Activated CD8-positive, alpha-beta memory T cell treated with anti-CD3 and anti-CD28 coated beads, Interleukin-2, amount 10 ng/mL, durations not matched to agents 7 days and 5 days (primary cell): ENCODE measurements around the gene SGMS1. TPM values are rescaled to one million over a fixed set of nuclear protein-coding genes. Genes with fewer than 3 reads are reported as not detected.
A peak's percentile ranks its signal among the peaks of the same experiment; 100 is the strongest.

ENCODE experiments used
- ATAC-seq: fragments of 150-1000 bp; cut with Tn5 transposase; one replicate; pipeline ENCODE4 v1.10.0; 2021; ENCODE audit warnings: moderate library complexity
- CTCF ChIA-PET: fragments of 350-600 bp; sonication (Branson Sonifier 250); formaldehyde crosslinking; loops from one replicate; lab custom pipeline; 2021; ENCODE audit warnings: antibody characterized with exemption; lab: Charles Lee
- DNase-seq: peaks from one replicate; pipeline ENCODE4 v3.0.0-alpha.2; 2020
- H3K27ac Mint-ChIP-seq: one replicate; pipeline ENCODE4 v1.8.0; 2021; ENCODE audit warnings: mild to moderate bottlenecking, mixed read lengths
- H3K27me3 Mint-ChIP-seq: one replicate; pipeline ENCODE4 v1.8.0; 2021; ENCODE audit warnings: mixed read lengths
- H3K36me3 Mint-ChIP-seq: one replicate; pipeline ENCODE4 v1.8.0; 2021; ENCODE audit warnings: mild to moderate bottlenecking, mixed read lengths
- H3K4me1 Mint-ChIP-seq: one replicate; pipeline ENCODE4 v1.8.0; 2021; ENCODE audit warnings: mixed read lengths
- H3K4me3 Mint-ChIP-seq: one replicate; pipeline ENCODE4 v1.8.0; 2021; ENCODE audit warnings: mild to moderate bottlenecking, moderate library complexity, mixed read lengths
- H3K9me3 Mint-ChIP-seq: one replicate; pipeline ENCODE4 v1.8.0; 2022; ENCODE audit warnings: low read depth, mixed read lengths
- total RNA-seq, 2 experiments: library from RNA; stranded (reverse); gene quantifications; one replicate each; pipeline ENCODE4 v1.2.3, GENCODE V29; 2021

The SGMS1 gene
- total RNA-seq, 2 experiments from 2014 or later = 37.0 to 38.4 TPM

- no peaks in the 10 kb centered on the region for H3K9me3 Mint-ChIP-seq
- H3K36me3 Mint-ChIP-seq = peaks cover 17% of the 10 kb centered on the region
- H3K27ac Mint-ChIP-seq = peak overlapping the region; percentile 96
- H3K27me3 Mint-ChIP-seq = no peaks in the 10 kb centered on the region
- peak overlapping the region; percentile 75 for H3K4me3 Mint-ChIP-seq
- CTCF ChIA-PET = interaction anchor here (0.7 to 2.1 kb wide), 11 partner anchors 10 to 239 kb away, joined by 3 to 6 read pairs (median 4); partner anchors contain the start of gene SGMS1
- DNase-seq (peak; percentile 56), ATAC-seq (peak; percentile 60)
- peaks cover 62% of the 10 kb centered on the region for H3K4me1 Mint-ChIP-seq
Measured at GRCh38 chr10:50397312-50398140, 226.2 kb downstream of the SGMS1 start.

- H3K9me3 Mint-ChIP-seq = no peaks in the 10 kb centered on the region
- H3K27me3 Mint-ChIP-seq = no peaks in the 10 kb centered on the region
- DNase-seq (peak; percentile 74), ATAC-seq (peak; percentile 87)
- peak overlapping the region; percentile 96 for H3K27ac Mint-ChIP-seq
- peaks cover 62% of the 10 kb centered on the region for H3K4me1 Mint-ChIP-seq
- CTCF ChIA-PET = interaction anchor here (0.7 to 2.1 kb wide), 9 partner anchors 11 to 240 kb away, joined by 3 to 6 read pairs (median 4); partner anchors contain the start of gene SGMS1
- peaks cover 16% of the 10 kb centered on the region for H3K36me3 Mint-ChIP-seq
- peak overlapping the region; percentile 75 for H3K4me3 Mint-ChIP-seq
Measured at GRCh38 chr10:50396491-50397311, 227.1 kb downstream of the SGMS1 start.

GRCh38 chr10:50395851-50396250 lies 227.9 kb downstream of the SGMS1 start:
- Mint-ChIP-seq H3K36me3 (peaks cover 17% of the 10 kb centered on the region), H3K9me3 (no peaks in the 10 kb centered on the region), H3K4me1 (peaks cover 56% of the 10 kb centered on the region), H3K27ac (peak overlapping the region; percentile 96), H3K27me3 (no peaks in the 10 kb centered on the region), H3K4me3 (no peak overlapping the region)
- DNase-seq = no peak
- no peak for ATAC-seq
- CTCF ChIA-PET = interaction anchor here (0.6 to 1.5 kb wide), 5 partner anchors 12 to 217 kb away, joined by 3 to 5 read pairs (median 4); no protein-coding TSS in a partner anchor

- Mint-ChIP-seq H3K4me1 (peaks cover 51% of the 10 kb centered on the region), H3K36me3 (peaks cover 20% of the 10 kb centered on the region), H3K9me3 (no peaks in the 10 kb centered on the region), H3K4me3 (no peak overlapping the region), H3K27me3 (no peaks in the 10 kb centered on the region), H3K27ac (no peak overlapping the region)
- DNase-seq (no peak), ATAC-seq (no peak)
- CTCF ChIA-PET = interaction anchor here (0.6 to 1.4 kb wide), 2 partner anchors 84 to 217 kb away, joined by 3 read pairs; no protein-coding TSS in a partner anchor
Measured at GRCh38 chr10:50395271-50395670, 228.5 kb downstream of the SGMS1 start.

- H3K4me1 Mint-ChIP-seq = peaks cover 47% of the 10 kb centered on the region
- peaks cover 20% of the 10 kb centered on the region for H3K36me3 Mint-ChIP-seq
- DNase-seq = no peak
- H3K27me3 Mint-ChIP-seq = no peaks in the 10 kb centered on the region
- no peak overlapping the region for H3K27ac Mint-ChIP-seq
- ATAC-seq = no peak
- no peaks in the 10 kb centered on the region for H3K9me3 Mint-ChIP-seq
- CTCF ChIA-PET = interaction anchor here (1.4 kb wide), 1 partner anchor 84 kb away, joined by 3 read pairs; no protein-coding TSS in a partner anchor
- H3K4me3 Mint-ChIP-seq = no peak overlapping the region
Measured at GRCh38 chr10:50394832-50395231, 228.9 kb downstream of the SGMS1 start.

- Mint-ChIP-seq H3K36me3 (peaks cover 17% of the 10 kb centered on the region), H3K4me3 (no peak overlapping the region), H3K27me3 (no peaks in the 10 kb centered on the region), H3K27ac (no peak overlapping the region), H3K4me1 (peaks cover 46% of the 10 kb centered on the region), H3K9me3 (no peaks in the 10 kb centered on the region)
- DNase-seq = no peak
- ATAC-seq = no peak
- CTCF ChIA-PET = no interaction called here
Measured at GRCh38 chr10:50393784-50394467, 229.8 kb downstream of the SGMS1 start.

GRCh38 chr10:50392966-50393718 lies 230.6 kb downstream of the SGMS1 start:
- CTCF ChIA-PET = no interaction called here
- H3K4me3 Mint-ChIP-seq = no peak overlapping the region
- H3K36me3 Mint-ChIP-seq = peaks cover 17% of the 10 kb centered on the region
- H3K27ac Mint-ChIP-seq = no peak overlapping the region
- DNase-seq = no peak
- no peak for ATAC-seq
- H3K27me3 Mint-ChIP-seq = no peaks in the 10 kb centered on the region
- no peaks in the 10 kb centered on the region for H3K9me3 Mint-ChIP-seq
- H3K4me1 Mint-ChIP-seq = peaks cover 40% of the 10 kb centered on the region

- peaks cover 22% of the 10 kb centered on the region for H3K36me3 Mint-ChIP-seq
- no peaks in the 10 kb centered on the region for H3K9me3 Mint-ChIP-seq
- no peak overlapping the region for H3K27ac Mint-ChIP-seq
- no peak for ATAC-seq
- H3K27me3 Mint-ChIP-seq = no peaks in the 10 kb centered on the region
- H3K4me3 Mint-ChIP-seq = no peak overlapping the region
- CTCF ChIA-PET = interaction anchor here (1.4 kb wide), 1 partner anchor 26 kb away, joined by 3 read pairs; no protein-coding TSS in a partner anchor
- DNase-seq = no peak
- H3K4me1 Mint-ChIP-seq = peaks cover 39% of the 10 kb centered on the region
Measured at GRCh38 chr10:50392426-50392825, 231.3 kb downstream of the SGMS1 start.

- Mint-ChIP-seq H3K4me1 (peaks cover 23% of the 10 kb centered on the region), H3K36me3 (peaks cover 23% of the 10 kb centered on the region), H3K27ac (no peak overlapping the region), H3K27me3 (no peaks in the 10 kb centered on the region), H3K4me3 (no peak overlapping the region), H3K9me3 (no peaks in the 10 kb centered on the region)
- DNase-seq = no peak
- no peak for ATAC-seq
- CTCF ChIA-PET = interaction anchor here (1.4 kb wide), 1 partner anchor 22 kb away, joined by 4 read pairs; no protein-coding TSS in a partner anchor
Measured at GRCh38 chr10:50390302-50390701, 233.5 kb downstream of the SGMS1 start.

- Mint-ChIP-seq H3K27ac (no peak overlapping the region), H3K9me3 (no peaks in the 10 kb centered on the region), H3K27me3 (no peaks in the 10 kb centered on the region), H3K4me3 (no peak overlapping the region), H3K36me3 (peaks cover 19% of the 10 kb centered on the region), H3K4me1 (peaks cover 18% of the 10 kb centered on the region)
- DNase-seq = no peak
- CTCF ChIA-PET = interaction anchor here (1.1 to 3.1 kb wide), 3 partner anchors 14 to 33 kb away, joined by 3 to 7 read pairs (median 4); no protein-coding TSS in a partner anchor
- ATAC-seq = no peak
Measured at GRCh38 chr10:50388181-50388580, 235.6 kb downstream of the SGMS1 start.

GRCh38 chr10:50387732-50388073 lies 236.1 kb downstream of the SGMS1 start:
- Mint-ChIP-seq H3K36me3 (peaks cover 16% of the 10 kb centered on the region), H3K9me3 (no peaks in the 10 kb centered on the region), H3K4me3 (no peak overlapping the region), H3K4me1 (peaks cover 18% of the 10 kb centered on the region), H3K27me3 (no peaks in the 10 kb centered on the region), H3K27ac (no peak overlapping the region)
- ATAC-seq (peak; percentile 39), DNase-seq (no peak)
- CTCF ChIA-PET = interaction anchor here (1.1 to 3.1 kb wide), 3 partner anchors 14 to 34 kb away, joined by 3 to 7 read pairs (median 4); no protein-coding TSS in a partner anchor
